Panc1 (cell line): ENCODE results near the gene SERPINE2. TPM values are rescaled to one million over a fixed set of nuclear protein-coding genes. Genes with fewer than 3 reads are reported as not detected.

Experiments used
- ATAC-seq: fragments of 200-7000 bp; cut with Tn5 transposase; 2 replicates; pipeline ENCODE4 v1.9.1; 2020; ENCODE audit warnings: mild to moderate bottlenecking, moderate library complexity
- BruUV-seq: library from RNA; stranded (reverse); fragments of 400-500 nt; replicated peaks from 2 replicates; lab custom pipeline; 2021; lab: Mats Ljungman, UMichigan
- CTCF ChIA-PET: fragments of 300-600 bp; sonication (Branson Sonifier 250); formaldehyde crosslinking; loops from one replicate; lab custom pipeline; 2022; ENCODE audit warnings: antibody characterized with exemption; lab: Charles Lee
- POLR2A ChIA-PET: fragments of 300-600 bp; sonication (Branson Sonifier 250); formaldehyde crosslinking; loops from one replicate; lab custom pipeline; 2022; ENCODE audit warnings: antibody characterized with exemption; lab: Charles Lee
- DNase-seq: peaks from one replicate; pipeline ENCODE4 v3.0.0-alpha.2; 2010; ENCODE audit warnings: low read depth, low spot score
- H3K27ac ChIP-seq: 2 replicates; pipeline ENCODE4 v1.5.1; 2011; ENCODE audit warnings: mild to moderate bottlenecking, low read length, inconsistent platforms
- H3K27me3 ChIP-seq: fragments of 200-500 bp; sonication (Bioruptor generic); 2 replicates; pipeline ENCODE4 v1.6.0; 2014; ENCODE audit warnings: low read length, inconsistent platforms; ENCODE audit not compliant: control insufficient read depth, insufficient read depth
- H3K36me3 ChIP-seq: fragments of 200-500 bp; sonication (Bioruptor generic); 2 replicates; pipeline ENCODE4 v1.5.1; 2014; ENCODE audit warnings: inconsistent platforms, mild to moderate bottlenecking, low read length, moderate library complexity; ENCODE audit not compliant: control insufficient read depth, insufficient read depth
- H3K4me1 ChIP-seq: 2 replicates; pipeline ENCODE4 v1.5.1; 2011; ENCODE audit warnings: inconsistent platforms, mild to moderate bottlenecking, low read length, moderate library complexity; ENCODE audit not compliant: control insufficient read depth, insufficient read depth
- H3K4me3 ChIP-seq, 2 experiments: 2 replicates each; pipeline ENCODE4 v1.5.1; 2011 to 2012; ENCODE audit warnings: low read depth in 2 of 2, low read length in 2 of 2, mild to moderate bottlenecking in 2 of 2, inconsistent platforms in 1 of 2, moderate library complexity in 1 of 2
- H3K9me3 ChIP-seq: fragments of 200-500 bp; sonication (Bioruptor generic); 2 replicates; pipeline ENCODE4 v1.5.1; 2014; ENCODE audit warnings: low read depth, mild to moderate bottlenecking, inconsistent platforms, low read length, moderate library complexity; ENCODE audit not compliant: control insufficient read depth, insufficient read depth
- POLR2AphosphoS5 ChIP-seq: IDR thresholded peaks from 2 replicates; pipeline ENCODE4 v1.6.1; 2012; ENCODE audit warnings: mild to moderate bottlenecking, low read depth, low read length, moderate library complexity
- SIN3A ChIP-seq: IDR thresholded peaks from 2 replicates; pipeline ENCODE4 v1.6.1; 2012; ENCODE audit warnings: low read depth, mild to moderate bottlenecking, low read length, moderate library complexity, borderline replicate concordance; ENCODE audit not compliant: insufficient read depth
- TCF7L2 ChIP-seq: IDR thresholded peaks from 2 replicates; pipeline ENCODE4 v1.6.1; 2011; ENCODE audit warnings: mild to moderate bottlenecking, low read depth, low read length, inconsistent platforms
- in situ Hi-C: cut with HindIII; loops from 2 replicates; pipeline ENCODE4 v1.10.0; 2016; ENCODE audit warnings: low sequenced_read_pairs, low pct_unique_long_range_greater_than_20kb
- intact Hi-C: fragments of 100-400 bp; cut with micrococcal nuclease; formaldehyde crosslinking; loops from one replicate; pipeline ENCODE4 v1.10.0; 2022; ENCODE audit not compliant: unreplicated experiment
- total RNA-seq: library from RNA; stranded (reverse); gene quantifications from one replicate; pipeline ENCODE4 v1.2.1, GENCODE V29; 2021; ENCODE audit not compliant: unreplicated experiment
- TF ChIP-seq, protein P1 (sequence below), 2 experiments: IDR thresholded peaks; 2 replicates each; pipeline ENCODE4 v1.6.1; 2011 to 2012; ENCODE audit warnings: low read depth in 2 of 2, control low read depth in 1 of 2, low read length in 1 of 2, mild to moderate bottlenecking in 1 of 2, moderate library complexity in 1 of 2; ENCODE audit not compliant: insufficient read depth in 1 of 2
- TF ChIP-seq, protein P2 (sequence below): fragments of 450-650 bp; IDR thresholded peaks from 2 replicates; pipeline ENCODE4 v1.5.1; 2017; ENCODE audit warnings: mild to moderate bottlenecking

Gene SERPINE2
- total RNA-seq, 1 experiment from 2014 or later, result 3.1 TPM

DNA sequence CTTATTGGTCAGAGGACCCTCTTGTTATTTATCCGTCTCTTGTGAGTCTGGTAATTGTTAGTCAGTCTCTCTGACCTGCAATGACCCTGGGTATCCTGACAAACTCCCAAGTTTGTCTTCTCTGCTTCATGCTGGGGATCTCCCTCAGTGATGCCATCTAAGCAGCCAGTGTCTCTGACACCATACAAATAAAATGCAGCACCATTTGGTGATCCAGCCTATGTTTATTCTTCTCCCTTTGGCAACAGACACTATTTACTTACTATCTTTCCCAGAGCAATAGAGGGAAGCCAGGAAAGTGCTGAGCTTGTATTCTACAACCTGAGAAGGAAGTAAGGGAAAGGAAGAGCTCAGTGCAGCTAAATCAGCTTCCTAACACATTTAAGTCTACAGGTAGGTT, 15.9 kb downstream of the SERPINE2 start:
- no peak for TF ChIP-seq TCF7L2
- TF ChIP-seq, protein P1, sequence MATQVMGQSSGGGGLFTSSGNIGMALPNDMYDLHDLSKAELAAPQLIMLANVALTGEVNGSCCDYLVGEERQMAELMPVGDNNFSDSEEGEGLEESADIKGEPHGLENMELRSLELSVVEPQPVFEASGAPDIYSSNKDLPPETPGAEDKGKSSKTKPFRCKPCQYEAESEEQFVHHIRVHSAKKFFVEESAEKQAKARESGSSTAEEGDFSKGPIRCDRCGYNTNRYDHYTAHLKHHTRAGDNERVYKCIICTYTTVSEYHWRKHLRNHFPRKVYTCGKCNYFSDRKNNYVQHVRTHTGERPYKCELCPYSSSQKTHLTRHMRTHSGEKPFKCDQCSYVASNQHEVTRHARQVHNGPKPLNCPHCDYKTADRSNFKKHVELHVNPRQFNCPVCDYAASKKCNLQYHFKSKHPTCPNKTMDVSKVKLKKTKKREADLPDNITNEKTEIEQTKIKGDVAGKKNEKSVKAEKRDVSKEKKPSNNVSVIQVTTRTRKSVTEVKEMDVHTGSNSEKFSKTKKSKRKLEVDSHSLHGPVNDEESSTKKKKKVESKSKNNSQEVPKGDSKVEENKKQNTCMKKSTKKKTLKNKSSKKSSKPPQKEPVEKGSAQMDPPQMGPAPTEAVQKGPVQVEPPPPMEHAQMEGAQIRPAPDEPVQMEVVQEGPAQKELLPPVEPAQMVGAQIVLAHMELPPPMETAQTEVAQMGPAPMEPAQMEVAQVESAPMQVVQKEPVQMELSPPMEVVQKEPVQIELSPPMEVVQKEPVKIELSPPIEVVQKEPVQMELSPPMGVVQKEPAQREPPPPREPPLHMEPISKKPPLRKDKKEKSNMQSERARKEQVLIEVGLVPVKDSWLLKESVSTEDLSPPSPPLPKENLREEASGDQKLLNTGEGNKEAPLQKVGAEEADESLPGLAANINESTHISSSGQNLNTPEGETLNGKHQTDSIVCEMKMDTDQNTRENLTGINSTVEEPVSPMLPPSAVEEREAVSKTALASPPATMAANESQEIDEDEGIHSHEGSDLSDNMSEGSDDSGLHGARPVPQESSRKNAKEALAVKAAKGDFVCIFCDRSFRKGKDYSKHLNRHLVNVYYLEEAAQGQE (IDR thresholded peaks at IDR 0.05; ENCODE audit: insufficient read depth in 1 of 2, low read depth in 2 of 2, low read length in 1 of 2), result no peak
- H3K36me3 ChIP-seq, result no peaks in the 10 kb centered on the region
- in situ Hi-C loops (no loop called here), intact Hi-C loops (no loop called here)
- DNase-seq (no peak), ATAC-seq (no peak)
- H3K4me3 ChIP-seq, result no peak overlapping the region
- ChIA-PET POLR2A (no interaction called here), CTCF (no interaction called here)
- H3K27me3 ChIP-seq, result peaks cover under 1% of the 10 kb centered on the region; the same call in 1 of the 2 replicates
- H3K9me3 ChIP-seq, result no peaks in the 10 kb centered on the region
- no TSS peak for BruUV-seq
- H3K27ac ChIP-seq, result no peak overlapping the region
- H3K4me1 ChIP-seq, result no peaks in the 10 kb centered on the region

DNA sequence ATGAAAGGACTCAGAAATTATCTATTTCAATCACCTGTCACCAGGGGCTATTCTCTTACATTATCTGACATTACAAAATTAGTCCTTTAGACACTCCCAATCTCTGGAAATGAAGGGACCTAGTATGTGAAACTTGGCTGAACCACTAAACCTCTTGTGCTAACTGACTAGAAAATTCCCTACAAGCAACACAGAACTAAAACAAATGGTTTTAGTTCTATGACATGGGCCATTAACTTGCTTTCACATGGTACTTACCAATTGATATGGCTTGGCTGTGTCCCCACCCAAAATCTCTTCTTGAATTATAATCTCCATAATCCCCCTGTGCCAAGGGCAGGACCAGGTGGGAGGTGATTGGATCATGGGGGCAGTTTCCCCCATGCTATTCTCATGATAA, 16.6 kb downstream of the SERPINE2 start:
- no peak for TF ChIP-seq SIN3A
- TF ChIP-seq, protein P1 (IDR thresholded peaks at IDR 0.05; ENCODE audit: insufficient read depth in 1 of 2, low read depth in 2 of 2, low read length in 1 of 2), result no peak
- no peak for TF ChIP-seq POLR2AphosphoS5
- TF ChIP-seq, protein P2, sequence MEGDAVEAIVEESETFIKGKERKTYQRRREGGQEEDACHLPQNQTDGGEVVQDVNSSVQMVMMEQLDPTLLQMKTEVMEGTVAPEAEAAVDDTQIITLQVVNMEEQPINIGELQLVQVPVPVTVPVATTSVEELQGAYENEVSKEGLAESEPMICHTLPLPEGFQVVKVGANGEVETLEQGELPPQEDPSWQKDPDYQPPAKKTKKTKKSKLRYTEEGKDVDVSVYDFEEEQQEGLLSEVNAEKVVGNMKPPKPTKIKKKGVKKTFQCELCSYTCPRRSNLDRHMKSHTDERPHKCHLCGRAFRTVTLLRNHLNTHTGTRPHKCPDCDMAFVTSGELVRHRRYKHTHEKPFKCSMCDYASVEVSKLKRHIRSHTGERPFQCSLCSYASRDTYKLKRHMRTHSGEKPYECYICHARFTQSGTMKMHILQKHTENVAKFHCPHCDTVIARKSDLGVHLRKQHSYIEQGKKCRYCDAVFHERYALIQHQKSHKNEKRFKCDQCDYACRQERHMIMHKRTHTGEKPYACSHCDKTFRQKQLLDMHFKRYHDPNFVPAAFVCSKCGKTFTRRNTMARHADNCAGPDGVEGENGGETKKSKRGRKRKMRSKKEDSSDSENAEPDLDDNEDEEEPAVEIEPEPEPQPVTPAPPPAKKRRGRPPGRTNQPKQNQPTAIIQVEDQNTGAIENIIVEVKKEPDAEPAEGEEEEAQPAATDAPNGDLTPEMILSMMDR, result no peak
- TF ChIP-seq TCF7L2, result no peak
- intact Hi-C loops, result no loop called here
- H3K4me1 ChIP-seq, result no peaks in the 10 kb centered on the region
- no peak overlapping the region for H3K4me3 ChIP-seq
- in situ Hi-C loops, result no loop called here
- CTCF ChIA-PET, result no interaction called here
- H3K9me3 ChIP-seq, result no peaks in the 10 kb centered on the region
- DNase-seq (no peak), ATAC-seq (no peak)
- BruUV-seq, result no TSS peak
- no peak overlapping the region for H3K27ac ChIP-seq
- H3K36me3 ChIP-seq, result no peaks in the 10 kb centered on the region
- H3K27me3 ChIP-seq, result no peaks in the 10 kb centered on the region
- POLR2A ChIA-PET, result no interaction called here
